ENCODE results near the gene CDYL.

CDYL gene

GRCh38 chr6:4776493-4777393 is 539 bp downstream of the CDYL start:
- TF ChIP-seq MAX (IDR thresholded peaks at IDR 0.05) (peak; percentile 35), REST (IDR thresholded peaks at IDR 0.05; ENCODE audit: low read depth) (no peak), ZBTB7A (IDR thresholded peaks at IDR 0.05; ENCODE audit: low read depth) (no peak)

GRCh38 chr6:4777394-4777935 is 1.3 kb downstream of the CDYL start:
- TF ChIP-seq CREB1 (IDR thresholded peaks at IDR 0.05; ENCODE audit: low read depth): no peak
- TF ChIP-seq CEBPB (IDR thresholded peaks at IDR 0.05): no peak
- TF ChIP-seq FOXM1 (IDR thresholded peaks at IDR 0.05; ENCODE audit: borderline replicate concordance, low read depth): no peak
- TF ChIP-seq MAX (IDR thresholded peaks at IDR 0.05): no peak
- TF ChIP-seq RAD21 (IDR thresholded peaks at IDR 0.05; ENCODE audit: low read depth): no peak
- no peak for TF ChIP-seq REST (IDR thresholded peaks at IDR 0.05; ENCODE audit: low read depth)
- no peak for TF ChIP-seq YY1 (IDR thresholded peaks at IDR 0.05; ENCODE audit: low read depth)
- no peak for TF ChIP-seq EP300 (IDR thresholded peaks at IDR 0.05; ENCODE audit: borderline replicate concordance)
- no peak for TF ChIP-seq NFIC (IDR thresholded peaks at IDR 0.05)
- no peak for TF ChIP-seq ZBTB7A (IDR thresholded peaks at IDR 0.05; ENCODE audit: low read depth)
- no peak for TF ChIP-seq EGR1 (IDR thresholded peaks at IDR 0.05)
- TF ChIP-seq USF1 (IDR thresholded peaks at IDR 0.05): no peak
- TF ChIP-seq TEAD4 (IDR thresholded peaks at IDR 0.05): no peak
- no peak for TF ChIP-seq TCF12 (IDR thresholded peaks at IDR 0.05; ENCODE audit: low read depth)
- TF ChIP-seq TAF1 (IDR thresholded peaks at IDR 0.05; ENCODE audit: low read depth): no peak

GRCh38 chr6:4778086-4778485 is 1.9 kb downstream of the CDYL start:
- TF ChIP-seq EGR1 (IDR thresholded peaks at IDR 0.05): no peak
- no peak for TF ChIP-seq TAF1 (IDR thresholded peaks at IDR 0.05; ENCODE audit: low read depth)
- TF ChIP-seq YY1 (IDR thresholded peaks at IDR 0.05; ENCODE audit: low read depth): no peak
- no peak for TF ChIP-seq TEAD4 (IDR thresholded peaks at IDR 0.05)
- TF ChIP-seq ZBTB7A (IDR thresholded peaks at IDR 0.05; ENCODE audit: low read depth): no peak
- no peak for TF ChIP-seq RAD21 (IDR thresholded peaks at IDR 0.05; ENCODE audit: low read depth)
- no peak for TF ChIP-seq USF1 (IDR thresholded peaks at IDR 0.05)
- no peak for TF ChIP-seq NFIC (IDR thresholded peaks at IDR 0.05)
- TF ChIP-seq MAX (IDR thresholded peaks at IDR 0.05): no peak
- no peak for TF ChIP-seq EP300 (IDR thresholded peaks at IDR 0.05; ENCODE audit: borderline replicate concordance)
- no peak for TF ChIP-seq FOXM1 (IDR thresholded peaks at IDR 0.05; ENCODE audit: borderline replicate concordance, low read depth)
- no peak for TF ChIP-seq CEBPB (IDR thresholded peaks at IDR 0.05)
- TF ChIP-seq CREB1 (IDR thresholded peaks at IDR 0.05; ENCODE audit: low read depth): no peak
- TF ChIP-seq REST (IDR thresholded peaks at IDR 0.05; ENCODE audit: low read depth): no peak
- no peak for TF ChIP-seq TCF12 (IDR thresholded peaks at IDR 0.05; ENCODE audit: low read depth)

- TF ChIP-seq FOXM1 (IDR thresholded peaks at IDR 0.05; ENCODE audit: borderline replicate concordance, low read depth) (no peak), EP300 (IDR thresholded peaks at IDR 0.05; ENCODE audit: borderline replicate concordance) (no peak), CEBPB (IDR thresholded peaks at IDR 0.05) (no peak), USF1 (IDR thresholded peaks at IDR 0.05) (no peak), RAD21 (IDR thresholded peaks at IDR 0.05; ENCODE audit: low read depth) (no peak), YY1 (IDR thresholded peaks at IDR 0.05; ENCODE audit: low read depth) (no peak), ZBTB7A (IDR thresholded peaks at IDR 0.05; ENCODE audit: low read depth) (no peak), REST (IDR thresholded peaks at IDR 0.05; ENCODE audit: low read depth) (no peak), TCF12 (IDR thresholded peaks at IDR 0.05; ENCODE audit: low read depth) (no peak), NFIC (IDR thresholded peaks at IDR 0.05) (no peak), CREB1 (IDR thresholded peaks at IDR 0.05; ENCODE audit: low read depth) (no peak), MAX (IDR thresholded peaks at IDR 0.05) (no peak)
These were observed 4.2 kb downstream of the CDYL start for GRCh38 chr6:4780360-4780812.

Data from Ishikawa (cell line).